HEK293 (cell line): ENCODE results near the gene MAPKAP1.

Experiments
- CTCF ChIA-PET: fragments of 350-600 bp; formaldehyde crosslinking; extraction: SDS; loops from one replicate; lab custom pipeline; 2021; ENCODE audit warnings: antibody characterized with exemption; lab: Yijun Ruan, JAX
- POLR2A ChIA-PET: fragments of 300-600 bp; formaldehyde crosslinking; extraction: SDS; loops from one replicate; lab custom pipeline; 2020; ENCODE audit warnings: antibody characterized with exemption, inconsistent platforms; lab: Yijun Ruan, JAX
- H3K27ac ChIP-seq: fragments of 200-500 bp; sonication (Bioruptor generic); 2 replicates; pipeline ENCODE4 v1.5.1; 2014; ENCODE audit warnings: low read depth, low read length, control low read depth, inconsistent platforms; ENCODE audit errors: extremely low read depth
- H3K36me3 ChIP-seq, 2 experiments: fragments of 200-500 bp in 1 of 2; sonication (Bioruptor generic) in 1 of 2; 1 replicate in 1 of 2; 2 replicates in 1 of 2; pipeline ENCODE4 v1.5.1; 2014 to 2017; ENCODE audit warnings: inconsistent platforms in 2 of 2, low read length in 2 of 2; ENCODE audit not compliant: control insufficient read depth in 2 of 2, insufficient read depth in 1 of 2
- H3K4me1 ChIP-seq: fragments of 200-500 bp; sonication (Bioruptor generic); 2 replicates; pipeline ENCODE4 v1.5.1; 2014; ENCODE audit warnings: mild to moderate bottlenecking, low read length, inconsistent platforms; ENCODE audit not compliant: control insufficient read depth, insufficient read depth
- H3K4me3 ChIP-seq: 2 replicates; pipeline ENCODE4 v1.5.1; 2011; ENCODE audit warnings: low read depth, mild to moderate bottlenecking, control low read depth, low read length, moderate library complexity
- H3K9me3 ChIP-seq: fragments of 200-500 bp; sonication (Bioruptor generic); 2 replicates; pipeline ENCODE4 v1.5.1; 2014; ENCODE audit warnings: low read depth, low read length, inconsistent platforms; ENCODE audit not compliant: control insufficient read depth, insufficient read depth
- GFI1B ChIP-seq: fragments of 450-650 bp; formaldehyde crosslinking; IDR thresholded peaks from 2 replicates; pipeline ENCODE4 v1.5.1; 2016; ENCODE audit warnings: missing biosample characterization, missing genetic modification characterization
- GLI2 ChIP-seq: fragments of 450-650 bp; formaldehyde crosslinking; IDR thresholded peaks from 2 replicates; pipeline ENCODE4; 2017; ENCODE audit warnings: missing biosample characterization, missing genetic modification characterization, low read depth, borderline replicate concordance
- HOXC10 ChIP-seq: sonication (generic); formaldehyde crosslinking; IDR thresholded peaks from 2 replicates; pipeline ENCODE4 v1.8.1; 2023; ENCODE audit warnings: mild to moderate bottlenecking, missing genetic modification reagents
- OSR2 ChIP-seq: fragments of 450-650 bp; formaldehyde crosslinking; IDR thresholded peaks from 2 replicates; pipeline ENCODE4 v1.5.1; 2016; ENCODE audit warnings: missing biosample characterization, missing genetic modification characterization
- OVOL3 ChIP-seq: fragments of 450-650 bp; formaldehyde crosslinking; IDR thresholded peaks from 2 replicates; pipeline ENCODE4 v1.5.1; 2016; ENCODE audit warnings: missing biosample characterization, missing genetic modification characterization
- TCF7L2 ChIP-seq: IDR thresholded peaks from 2 replicates; pipeline ENCODE4 v1.6.1; 2011; ENCODE audit warnings: low read depth, mild to moderate bottlenecking, inconsistent platforms, low read length, moderate library complexity, borderline replicate concordance
- TRIM28 ChIP-seq: IDR thresholded peaks from 2 replicates; pipeline ENCODE4 v1.6.1; 2011; ENCODE audit warnings: low read length, control low read depth, borderline replicate concordance
- ZNF121 ChIP-seq: fragments of 450-650 bp; formaldehyde crosslinking; IDR thresholded peaks from 2 replicates; pipeline ENCODE4 v1.5.1; 2016; ENCODE audit warnings: missing biosample characterization, missing genetic modification characterization
- ZNF138 ChIP-seq: fragments of 450-650 bp; formaldehyde crosslinking; IDR thresholded peaks from 2 replicates; pipeline ENCODE4 v1.5.1; 2016; ENCODE audit warnings: missing biosample characterization, missing genetic modification characterization, borderline replicate concordance
- ZNF174 ChIP-seq: fragments of 450-650 bp; formaldehyde crosslinking; IDR thresholded peaks from 2 replicates; pipeline ENCODE4 v1.5.0; 2017; ENCODE audit warnings: missing biosample characterization, mild to moderate bottlenecking, missing genetic modification characterization
- ZNF2 ChIP-seq: fragments of 450-650 bp; formaldehyde crosslinking; IDR thresholded peaks from 2 replicates; pipeline ENCODE4 v1.5.1; 2016; ENCODE audit warnings: missing biosample characterization, missing genetic modification characterization
- ZNF366 ChIP-seq: fragments of 450-650 bp; formaldehyde crosslinking; conservative IDR thresholded peaks from 2 replicates; pipeline ENCODE4 v1.5.1; 2016; ENCODE audit warnings: missing biosample characterization, missing genetic modification characterization
- ZNF529 ChIP-seq: fragments of 450-650 bp; formaldehyde crosslinking; IDR thresholded peaks from 2 replicates; pipeline ENCODE4 v1.5.1; 2017; ENCODE audit warnings: missing genetic modification characterization, missing biosample characterization; ENCODE audit not compliant: insufficient replicate concordance
- ZNF623 ChIP-seq: fragments of 450-650 bp; formaldehyde crosslinking; IDR thresholded peaks from 2 replicates; pipeline ENCODE4 v1.5.1; 2016; ENCODE audit warnings: missing biosample characterization, missing genetic modification characterization
- ZNF776 ChIP-seq: fragments of 450-650 bp; formaldehyde crosslinking; IDR thresholded peaks from 2 replicates; pipeline ENCODE4 v1.5.0; 2017; ENCODE audit warnings: missing biosample characterization, missing genetic modification characterization, borderline replicate concordance
- TF ChIP-seq, protein P1 (sequence below): fragments of 450-650 bp; formaldehyde crosslinking; IDR thresholded peaks from 2 replicates; pipeline ENCODE4 v1.5.1; 2017; ENCODE audit warnings: missing biosample characterization, missing genetic modification characterization
- TF ChIP-seq, protein P2 (sequence below): fragments of 450-650 bp; formaldehyde crosslinking; IDR thresholded peaks from 2 replicates; pipeline ENCODE4 v1.5.0; 2017; ENCODE audit warnings: missing biosample characterization, missing genetic modification characterization, borderline replicate concordance
- TF ChIP-seq, protein P3 (sequence below): fragments of 450-650 bp; formaldehyde crosslinking; IDR thresholded peaks from 2 replicates; pipeline ENCODE4 v1.5.1; 2016; ENCODE audit warnings: missing biosample characterization, missing genetic modification characterization, borderline replicate concordance
- TF ChIP-seq, protein P4 (sequence below): fragments of 450-650 bp; formaldehyde crosslinking; IDR thresholded peaks from 2 replicates; pipeline ENCODE4 v1.5.1; 2016; ENCODE audit warnings: missing biosample characterization, missing genetic modification characterization

Gene MAPKAP1

DNA sequence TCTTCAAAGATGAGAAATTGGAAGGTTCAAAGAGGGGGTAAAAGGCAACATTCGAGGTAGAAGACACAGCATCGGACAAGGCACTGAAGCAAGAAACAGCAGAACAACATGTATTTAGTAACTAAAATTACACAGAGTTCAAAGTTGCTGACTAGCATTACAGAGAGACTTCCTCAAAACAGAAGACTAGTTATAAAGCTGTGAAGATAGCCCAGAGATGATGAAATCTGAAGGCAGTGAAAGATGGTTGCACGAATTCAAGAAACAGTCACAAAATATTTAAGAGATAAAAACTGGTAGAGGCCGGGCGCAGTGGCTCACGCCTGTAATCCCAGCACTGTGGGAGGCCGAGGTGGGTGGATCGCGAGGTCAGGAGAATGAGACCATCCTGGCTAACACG is 16.3 kb downstream of the MAPKAP1 start (continued):
- TF ChIP-seq ZNF366 (tag by site-specific recombination), result no peak

DNA sequence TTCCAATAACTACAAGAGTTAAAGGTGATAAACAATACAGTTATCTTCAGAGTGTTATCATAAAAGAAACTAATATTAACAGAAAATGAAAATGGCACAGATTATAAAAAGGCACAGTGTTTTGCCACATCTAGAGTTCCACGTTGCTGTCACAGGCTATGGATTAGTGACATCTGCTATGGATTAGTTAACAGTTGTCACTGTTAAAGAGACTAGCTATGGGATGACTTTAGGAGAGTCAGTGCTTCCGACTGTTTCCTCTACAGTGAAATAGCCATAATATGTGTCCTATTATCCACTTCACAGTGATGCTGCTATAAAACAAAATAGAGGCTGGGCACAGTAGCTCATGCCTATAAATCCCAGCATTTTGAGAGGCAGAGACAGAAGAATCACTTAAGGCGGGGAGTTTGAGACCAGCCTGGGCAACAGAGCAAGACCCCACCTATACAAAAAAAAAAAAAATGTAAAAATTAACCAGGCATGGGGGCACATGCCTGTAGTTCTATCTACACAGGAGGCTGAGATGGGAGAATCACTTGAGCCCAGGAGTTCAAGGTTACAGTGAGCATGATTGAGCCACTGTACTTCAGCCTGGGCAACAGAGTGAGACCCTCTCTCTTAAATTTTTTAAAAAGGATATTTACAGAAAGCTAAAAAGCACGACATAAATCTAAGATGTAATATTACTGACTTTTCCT is 19.7 kb downstream of the MAPKAP1 start:
- Histone ChIP-seq H3K9me3 (no peaks in the 10 kb centered on the region), H3K4me1 (no peaks in the 10 kb centered on the region), H3K36me3 (no peaks in the 10 kb centered on the region)
- CTCF ChIA-PET, result interaction anchor here (0.6 to 1.0 kb wide), 3 partner anchors 10 to 614 kb away, joined by 3 to 4 read pairs (median 4); no protein-coding TSS in a partner anchor
- TF ChIP-seq GLI2 (tag by site-specific recombination), result no peak
- TF ChIP-seq ZNF529 (tag by site-specific recombination), result no peak
- peak; percentile 84 for TF ChIP-seq ZNF121
- TF ChIP-seq, protein P1, sequence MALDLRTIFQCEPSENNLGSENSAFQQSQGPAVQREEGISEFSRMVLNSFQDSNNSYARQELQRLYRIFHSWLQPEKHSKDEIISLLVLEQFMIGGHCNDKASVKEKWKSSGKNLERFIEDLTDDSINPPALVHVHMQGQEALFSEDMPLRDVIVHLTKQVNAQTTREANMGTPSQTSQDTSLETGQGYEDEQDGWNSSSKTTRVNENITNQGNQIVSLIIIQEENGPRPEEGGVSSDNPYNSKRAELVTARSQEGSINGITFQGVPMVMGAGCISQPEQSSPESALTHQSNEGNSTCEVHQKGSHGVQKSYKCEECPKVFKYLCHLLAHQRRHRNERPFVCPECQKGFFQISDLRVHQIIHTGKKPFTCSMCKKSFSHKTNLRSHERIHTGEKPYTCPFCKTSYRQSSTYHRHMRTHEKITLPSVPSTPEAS (tag by site-specific recombination), result no peak
- TF ChIP-seq ZNF174 (tag by site-specific recombination), result no peak
- TF ChIP-seq GFI1B (tag by site-specific recombination), result no peak
- TF ChIP-seq ZNF2, result no peak
- TF ChIP-seq, all 188 proteins: peak for 1
- Histone ChIP-seq H3K4me3 (no peak overlapping the region), H3K27ac (no peak overlapping the region)
- POLR2A ChIA-PET, result interaction anchor here (0.6 kb wide), 2 partner anchors 15 to 276 kb away, joined by 3 to 4 read pairs; no protein-coding TSS in a partner anchor

DNA sequence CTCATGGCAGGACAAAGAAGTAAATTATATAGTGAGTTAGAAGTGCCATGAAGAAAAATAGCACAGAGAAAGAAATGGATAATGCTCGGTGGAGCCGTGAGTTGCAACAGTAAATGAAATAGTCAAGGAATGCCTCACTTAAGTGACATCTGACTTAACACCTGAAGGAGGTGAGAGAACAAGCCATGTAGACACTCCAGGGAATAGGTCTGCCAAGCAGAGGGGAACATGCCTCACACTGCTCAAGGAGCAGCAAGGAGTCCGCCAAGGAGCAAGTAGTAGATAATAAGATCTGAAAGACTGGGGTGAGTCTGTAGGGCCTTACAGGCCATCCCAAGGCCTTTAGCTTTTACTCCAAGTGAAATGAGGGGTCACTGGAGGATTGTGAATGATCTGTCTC is 21.8 kb downstream of the MAPKAP1 start:
- no peaks in the 10 kb centered on the region for H3K36me3 ChIP-seq
- TF ChIP-seq TCF7L2 (no peak), OSR2 (tag by site-specific recombination) (no peak), ZNF623 (tag by site-specific recombination) (no peak), TRIM28 (no peak), ZNF776 (tag by site-specific recombination) (no peak), ZNF138 (tag by site-specific recombination) (no peak), OVOL3 (tag by site-specific recombination) (no peak), HOXC10 (no peak)
- TF ChIP-seq, protein P2, sequence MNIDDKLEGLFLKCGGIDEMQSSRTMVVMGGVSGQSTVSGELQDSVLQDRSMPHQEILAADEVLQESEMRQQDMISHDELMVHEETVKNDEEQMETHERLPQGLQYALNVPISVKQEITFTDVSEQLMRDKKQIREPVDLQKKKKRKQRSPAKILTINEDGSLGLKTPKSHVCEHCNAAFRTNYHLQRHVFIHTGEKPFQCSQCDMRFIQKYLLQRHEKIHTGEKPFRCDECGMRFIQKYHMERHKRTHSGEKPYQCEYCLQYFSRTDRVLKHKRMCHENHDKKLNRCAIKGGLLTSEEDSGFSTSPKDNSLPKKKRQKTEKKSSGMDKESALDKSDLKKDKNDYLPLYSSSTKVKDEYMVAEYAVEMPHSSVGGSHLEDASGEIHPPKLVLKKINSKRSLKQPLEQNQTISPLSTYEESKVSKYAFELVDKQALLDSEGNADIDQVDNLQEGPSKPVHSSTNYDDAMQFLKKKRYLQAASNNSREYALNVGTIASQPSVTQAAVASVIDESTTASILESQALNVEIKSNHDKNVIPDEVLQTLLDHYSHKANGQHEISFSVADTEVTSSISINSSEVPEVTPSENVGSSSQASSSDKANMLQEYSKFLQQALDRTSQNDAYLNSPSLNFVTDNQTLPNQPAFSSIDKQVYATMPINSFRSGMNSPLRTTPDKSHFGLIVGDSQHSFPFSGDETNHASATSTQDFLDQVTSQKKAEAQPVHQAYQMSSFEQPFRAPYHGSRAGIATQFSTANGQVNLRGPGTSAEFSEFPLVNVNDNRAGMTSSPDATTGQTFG (tag by site-specific recombination), result no peak
- TF ChIP-seq, protein P3, sequence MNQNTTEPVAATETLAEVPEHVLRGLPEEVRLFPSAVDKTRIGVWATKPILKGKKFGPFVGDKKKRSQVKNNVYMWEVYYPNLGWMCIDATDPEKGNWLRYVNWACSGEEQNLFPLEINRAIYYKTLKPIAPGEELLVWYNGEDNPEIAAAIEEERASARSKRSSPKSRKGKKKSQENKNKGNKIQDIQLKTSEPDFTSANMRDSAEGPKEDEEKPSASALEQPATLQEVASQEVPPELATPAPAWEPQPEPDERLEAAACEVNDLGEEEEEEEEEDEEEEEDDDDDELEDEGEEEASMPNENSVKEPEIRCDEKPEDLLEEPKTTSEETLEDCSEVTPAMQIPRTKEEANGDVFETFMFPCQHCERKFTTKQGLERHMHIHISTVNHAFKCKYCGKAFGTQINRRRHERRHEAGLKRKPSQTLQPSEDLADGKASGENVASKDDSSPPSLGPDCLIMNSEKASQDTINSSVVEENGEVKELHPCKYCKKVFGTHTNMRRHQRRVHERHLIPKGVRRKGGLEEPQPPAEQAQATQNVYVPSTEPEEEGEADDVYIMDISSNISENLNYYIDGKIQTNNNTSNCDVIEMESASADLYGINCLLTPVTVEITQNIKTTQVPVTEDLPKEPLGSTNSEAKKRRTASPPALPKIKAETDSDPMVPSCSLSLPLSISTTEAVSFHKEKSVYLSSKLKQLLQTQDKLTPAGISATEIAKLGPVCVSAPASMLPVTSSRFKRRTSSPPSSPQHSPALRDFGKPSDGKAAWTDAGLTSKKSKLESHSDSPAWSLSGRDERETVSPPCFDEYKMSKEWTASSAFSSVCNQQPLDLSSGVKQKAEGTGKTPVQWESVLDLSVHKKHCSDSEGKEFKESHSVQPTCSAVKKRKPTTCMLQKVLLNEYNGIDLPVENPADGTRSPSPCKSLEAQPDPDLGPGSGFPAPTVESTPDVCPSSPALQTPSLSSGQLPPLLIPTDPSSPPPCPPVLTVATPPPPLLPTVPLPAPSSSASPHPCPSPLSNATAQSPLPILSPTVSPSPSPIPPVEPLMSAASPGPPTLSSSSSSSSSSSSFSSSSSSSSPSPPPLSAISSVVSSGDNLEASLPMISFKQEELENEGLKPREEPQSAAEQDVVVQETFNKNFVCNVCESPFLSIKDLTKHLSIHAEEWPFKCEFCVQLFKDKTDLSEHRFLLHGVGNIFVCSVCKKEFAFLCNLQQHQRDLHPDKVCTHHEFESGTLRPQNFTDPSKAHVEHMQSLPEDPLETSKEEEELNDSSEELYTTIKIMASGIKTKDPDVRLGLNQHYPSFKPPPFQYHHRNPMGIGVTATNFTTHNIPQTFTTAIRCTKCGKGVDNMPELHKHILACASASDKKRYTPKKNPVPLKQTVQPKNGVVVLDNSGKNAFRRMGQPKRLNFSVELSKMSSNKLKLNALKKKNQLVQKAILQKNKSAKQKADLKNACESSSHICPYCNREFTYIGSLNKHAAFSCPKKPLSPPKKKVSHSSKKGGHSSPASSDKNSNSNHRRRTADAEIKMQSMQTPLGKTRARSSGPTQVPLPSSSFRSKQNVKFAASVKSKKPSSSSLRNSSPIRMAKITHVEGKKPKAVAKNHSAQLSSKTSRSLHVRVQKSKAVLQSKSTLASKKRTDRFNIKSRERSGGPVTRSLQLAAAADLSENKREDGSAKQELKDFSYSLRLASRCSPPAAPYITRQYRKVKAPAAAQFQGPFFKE (tag by site-specific recombination), result no peak
- TF ChIP-seq, protein P4, sequence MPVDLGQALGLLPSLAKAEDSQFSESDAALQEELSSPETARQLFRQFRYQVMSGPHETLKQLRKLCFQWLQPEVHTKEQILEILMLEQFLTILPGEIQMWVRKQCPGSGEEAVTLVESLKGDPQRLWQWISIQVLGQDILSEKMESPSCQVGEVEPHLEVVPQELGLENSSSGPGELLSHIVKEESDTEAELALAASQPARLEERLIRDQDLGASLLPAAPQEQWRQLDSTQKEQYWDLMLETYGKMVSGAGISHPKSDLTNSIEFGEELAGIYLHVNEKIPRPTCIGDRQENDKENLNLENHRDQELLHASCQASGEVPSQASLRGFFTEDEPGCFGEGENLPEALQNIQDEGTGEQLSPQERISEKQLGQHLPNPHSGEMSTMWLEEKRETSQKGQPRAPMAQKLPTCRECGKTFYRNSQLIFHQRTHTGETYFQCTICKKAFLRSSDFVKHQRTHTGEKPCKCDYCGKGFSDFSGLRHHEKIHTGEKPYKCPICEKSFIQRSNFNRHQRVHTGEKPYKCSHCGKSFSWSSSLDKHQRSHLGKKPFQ (tag by site-specific recombination), result no peak
- ChIA-PET CTCF (no interaction called here), POLR2A (no interaction called here)
- H3K9me3 ChIP-seq, result no peaks in the 10 kb centered on the region
- no peak overlapping the region for H3K4me3 ChIP-seq
- no peak overlapping the region for H3K27ac ChIP-seq
- peaks cover 7% of the 10 kb centered on the region; the same call in 1 of the 2 replicates for H3K4me1 ChIP-seq
